GM21786 (cell line): ENCODE measurements around the gene SMAD3.

Source experiments
- ATAC-seq: cut with Tn5 transposase; IDR thresholded peaks from one replicate; pipeline ENCODE4 v1.9.1; 2021; ENCODE audit not compliant: unreplicated experiment

Gene SMAD3

GRCh38 chr15:67192185-67192820 is 126.9 kb downstream of the SMAD3 start:
- ATAC-seq, result no peak

GRCh38 chr15:67193223-67193990 is 128.0 kb downstream of the SMAD3 start:
- ATAC-seq, result no peak

GRCh38 chr15:67194171-67195114 is 129.0 kb downstream of the SMAD3 start:
- ATAC-seq, result no peak

- ATAC-seq, result no peak
Observed at GRCh38 chr15:67195305-67195704, 129.9 kb downstream of the SMAD3 start.

- no peak for ATAC-seq
Observed at GRCh38 chr15:67196222-67196621, 130.8 kb downstream of the SMAD3 start.

GRCh38 chr15:67196672-67197363 is 131.4 kb downstream of the SMAD3 start:
- no peak for ATAC-seq

GRCh38 chr15:67197364-67197695 is 131.9 kb downstream of the SMAD3 start:
- no peak for ATAC-seq

GRCh38 chr15:67198157-67198754 is 132.9 kb downstream of the SMAD3 start:
- no peak for ATAC-seq

GRCh38 chr15:67199391-67199790 is 134.0 kb downstream of the SMAD3 start:
- ATAC-seq, result no peak

- no peak for ATAC-seq
Observed at GRCh38 chr15:67199881-67200763, 134.7 kb downstream of the SMAD3 start.

GRCh38 chr15:67201136-67201535 is 135.7 kb downstream of the SMAD3 start:
- no peak for ATAC-seq

GRCh38 chr15:67202091-67202490 is 136.7 kb downstream of the SMAD3 start:
- no peak for ATAC-seq

- no peak for ATAC-seq
Observed at GRCh38 chr15:67202991-67203390, 137.6 kb downstream of the SMAD3 start.

- no peak for ATAC-seq
Observed at GRCh38 chr15:67207555-67208207, 142.3 kb downstream of the SMAD3 start.

GRCh38 chr15:67208396-67208795 is 143.0 kb downstream of the SMAD3 start:
- ATAC-seq, result no peak

- no peak for ATAC-seq
Observed at GRCh38 chr15:67210555-67211168, 145.3 kb downstream of the SMAD3 start.

GRCh38 chr15:67212684-67213367 is 147.4 kb downstream of the SMAD3 start:
- no peak for ATAC-seq

- ATAC-seq, result no peak
Observed at GRCh38 chr15:67215102-67215501, 149.7 kb downstream of the SMAD3 start.
